COLO668 (cell line): Measurements from ENCODE around the gene ZBTB20.

Experiments
- DNase-seq: peaks from one replicate; lab custom pipeline; 2025; ENCODE audit not compliant: unreplicated experiment; lab: John Stamatoyannopoulos, UW

ZBTB20 gene

DNA sequence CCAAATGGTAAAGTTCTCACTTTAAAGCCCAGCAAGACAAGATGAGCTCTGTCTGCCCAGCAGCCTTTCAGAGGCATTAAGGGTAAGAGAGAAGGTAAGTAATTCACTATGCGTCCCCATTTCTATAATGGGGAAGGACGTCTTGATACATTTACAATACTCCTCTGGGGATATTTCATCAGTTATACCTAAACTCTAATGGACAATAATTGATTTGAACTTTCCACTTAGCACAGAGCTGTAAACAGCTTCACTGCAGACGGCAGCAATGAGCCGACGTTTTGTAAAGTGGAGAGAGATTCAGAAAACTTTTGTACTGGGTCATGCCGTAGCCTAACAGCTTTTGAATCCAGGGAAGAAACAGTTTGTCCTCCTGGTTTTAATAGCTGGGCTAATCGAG is 725.9 kb downstream of the ZBTB20 start:
- DNase-seq: no peak

DNA sequence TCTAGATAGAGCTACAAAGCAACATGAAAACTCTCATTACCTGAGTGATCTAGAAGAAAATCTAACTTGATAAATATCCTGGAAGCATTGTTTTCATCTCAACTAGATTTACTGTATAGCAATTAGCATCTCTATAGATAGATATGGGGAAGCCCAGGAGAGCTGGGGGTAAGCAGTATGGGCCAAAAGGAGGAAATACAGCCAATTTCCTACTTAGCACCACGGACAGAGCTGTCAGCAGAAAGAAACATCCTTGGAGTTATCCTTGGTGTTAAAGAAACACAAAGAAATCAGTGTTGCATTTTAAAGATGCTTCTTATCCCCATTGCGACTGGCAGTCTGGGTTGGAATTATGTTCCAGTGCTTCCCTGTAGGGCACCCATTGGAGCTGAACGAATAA is 727.0 kb downstream of the ZBTB20 start:
- DNase-seq: no peak

DNA sequence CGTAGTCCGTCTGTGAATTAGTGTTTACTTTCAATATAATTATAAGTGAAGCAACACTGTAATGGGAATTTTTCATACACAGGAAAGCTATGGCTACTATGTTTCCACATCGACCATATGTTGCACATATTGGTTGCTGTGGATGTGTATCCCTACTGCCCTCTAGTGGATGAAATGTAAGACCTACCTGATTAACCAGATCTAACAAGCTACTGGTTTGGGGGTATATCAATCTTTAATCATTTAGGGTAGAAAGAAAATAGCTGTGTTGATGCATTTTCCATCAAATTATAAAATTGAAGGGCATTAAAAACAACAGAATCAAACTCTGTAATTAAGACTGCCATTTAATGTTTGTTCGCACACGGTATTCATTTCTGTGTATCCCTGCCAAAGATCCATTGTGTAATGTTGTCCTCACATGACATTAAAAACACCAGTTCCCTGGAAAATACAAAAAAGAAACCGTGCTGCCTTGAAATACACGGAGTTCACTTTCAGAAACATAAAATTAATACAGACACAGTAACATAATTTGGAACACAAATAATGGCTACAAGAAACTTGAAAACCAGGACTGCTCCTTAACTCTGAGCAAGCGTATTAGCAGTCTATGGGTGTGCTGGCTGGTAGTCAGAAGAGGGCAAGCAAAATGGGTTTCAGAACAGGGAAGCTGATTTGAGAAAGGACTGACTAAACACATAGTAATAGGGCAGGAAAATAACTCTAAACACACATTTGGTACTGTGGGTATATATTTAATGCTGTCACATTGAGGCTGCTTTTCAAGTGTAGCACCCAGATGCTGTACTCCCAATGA is 728.2 kb downstream of the ZBTB20 start:
- DNase-seq: peak; percentile 1

DNA sequence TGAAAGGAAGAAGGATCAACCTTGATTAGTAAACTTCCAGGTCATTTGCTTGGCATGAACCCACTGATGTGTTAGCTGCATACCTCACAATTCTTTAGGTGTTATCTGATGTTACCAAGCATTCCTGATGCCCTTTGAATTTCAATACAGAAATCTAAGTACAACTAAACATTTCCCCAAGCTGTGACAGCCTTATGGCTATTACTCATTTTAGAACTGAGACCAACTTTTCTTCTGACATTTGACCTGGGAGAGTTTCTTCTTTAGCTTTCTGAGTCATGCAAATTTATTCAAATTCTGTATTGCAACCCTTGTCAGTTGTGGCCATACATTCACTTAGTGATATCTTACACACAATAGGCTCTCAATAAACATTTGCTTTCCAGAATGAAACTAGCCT is 729.0 kb downstream of the ZBTB20 start:
- DNase-seq: no peak

DNA sequence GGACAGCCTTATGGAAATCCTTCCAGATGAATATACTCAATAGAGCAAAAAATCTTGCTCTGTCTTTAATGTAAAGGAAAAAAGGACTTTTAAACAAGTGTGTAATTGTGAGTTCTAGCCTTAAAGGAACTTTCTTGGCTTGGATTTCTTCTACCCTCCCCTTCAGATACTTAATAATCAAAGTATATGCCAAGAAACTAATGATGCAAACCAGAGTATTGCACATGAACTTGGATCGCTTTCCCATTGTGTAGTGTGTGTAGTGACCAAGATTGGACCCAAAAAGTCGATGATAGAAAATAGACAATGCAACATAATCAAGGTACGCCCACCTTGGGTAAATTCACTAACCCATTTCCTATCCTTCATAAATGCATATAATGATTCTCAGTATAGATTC is 729.4 kb downstream of the ZBTB20 start:
- no peak for DNase-seq

DNA sequence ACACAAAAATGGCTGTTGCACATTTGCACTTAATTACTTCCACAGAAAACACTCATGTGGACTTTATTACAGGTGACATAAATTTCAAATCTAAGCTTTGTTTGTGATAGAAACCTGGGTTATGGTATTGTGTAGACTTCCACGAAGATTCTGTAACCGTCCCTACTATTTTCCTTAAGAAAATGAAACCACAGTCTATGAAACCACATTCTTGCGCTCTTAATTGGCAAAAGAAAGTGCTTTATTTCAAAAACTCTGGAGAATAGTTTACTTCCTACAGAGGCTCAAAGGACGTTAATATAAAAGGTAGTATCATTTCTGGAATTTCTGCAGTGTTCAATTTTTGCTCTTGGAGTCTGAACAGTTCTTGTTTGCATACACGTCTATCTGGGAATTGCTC is 729.8 kb downstream of the ZBTB20 start:
- DNase-seq: no peak

DNA sequence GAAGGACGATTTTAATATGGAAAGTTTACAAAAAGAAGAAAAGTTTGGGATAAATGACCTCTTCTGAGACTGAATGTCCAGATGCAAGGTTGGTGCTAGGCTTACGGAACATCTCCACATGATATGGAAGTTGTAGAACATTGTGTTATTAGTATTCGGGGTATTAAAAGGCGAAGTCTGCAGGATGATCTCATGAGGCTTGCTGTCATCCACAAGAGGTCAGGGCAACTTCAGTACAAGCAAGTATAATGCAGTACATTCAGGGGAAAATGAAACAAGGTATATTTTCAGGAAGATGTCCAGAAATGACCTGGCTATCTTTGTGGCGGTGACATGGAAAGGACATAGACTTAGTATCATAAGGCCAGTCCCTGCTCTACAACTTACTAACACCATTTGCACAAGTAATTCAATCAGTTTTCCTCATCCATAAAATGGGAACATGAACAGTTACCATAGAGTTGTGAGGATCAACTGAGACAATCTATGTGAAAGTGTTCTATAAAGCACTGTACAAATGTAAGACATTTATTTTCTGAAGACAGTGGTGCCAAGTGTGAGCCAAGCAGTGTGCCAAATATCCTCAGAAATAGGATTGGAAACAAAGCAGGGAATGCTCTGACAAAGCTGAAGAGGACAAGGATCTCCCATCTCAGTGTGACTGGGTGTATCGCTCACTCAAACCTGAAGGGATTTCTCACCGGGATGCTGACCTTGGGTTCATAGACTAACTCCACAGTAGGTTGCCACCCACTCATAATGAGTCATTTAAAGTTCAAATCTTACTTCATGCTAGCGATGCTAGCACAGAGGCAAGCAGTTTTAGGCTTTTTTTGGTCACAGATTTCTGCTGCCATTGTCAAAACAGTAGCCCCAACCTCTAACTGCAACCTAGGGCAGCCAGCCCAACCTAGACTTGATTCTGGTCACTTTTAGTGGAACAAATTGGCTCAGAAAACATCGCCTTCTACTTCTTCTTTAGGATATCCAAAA is 735.0 kb downstream of the ZBTB20 start:
- no peak for DNase-seq

DNA sequence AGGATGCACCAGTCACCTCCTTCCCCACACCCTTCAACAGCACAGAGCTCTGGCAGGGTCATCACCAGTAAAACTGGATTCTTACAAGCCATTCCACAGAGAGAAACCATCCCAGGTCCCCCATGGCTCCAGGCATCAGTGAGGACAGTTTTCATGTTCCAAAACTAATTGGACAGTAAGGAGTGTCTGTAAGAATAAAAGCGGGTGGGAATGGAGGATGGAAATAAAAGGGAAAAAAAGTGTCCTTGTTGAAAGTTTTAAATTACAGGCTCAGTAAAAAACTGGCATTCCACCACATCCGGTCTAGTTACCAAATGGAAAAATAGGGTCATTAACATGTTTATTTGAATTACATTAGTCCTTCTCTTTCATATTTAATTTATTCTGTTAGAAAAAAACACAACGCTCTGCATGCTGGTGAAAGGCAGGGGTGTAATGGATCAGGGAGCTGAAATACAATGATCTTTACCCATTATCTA is 735.9 kb downstream of the ZBTB20 start:
- DNase-seq: no peak

DNA sequence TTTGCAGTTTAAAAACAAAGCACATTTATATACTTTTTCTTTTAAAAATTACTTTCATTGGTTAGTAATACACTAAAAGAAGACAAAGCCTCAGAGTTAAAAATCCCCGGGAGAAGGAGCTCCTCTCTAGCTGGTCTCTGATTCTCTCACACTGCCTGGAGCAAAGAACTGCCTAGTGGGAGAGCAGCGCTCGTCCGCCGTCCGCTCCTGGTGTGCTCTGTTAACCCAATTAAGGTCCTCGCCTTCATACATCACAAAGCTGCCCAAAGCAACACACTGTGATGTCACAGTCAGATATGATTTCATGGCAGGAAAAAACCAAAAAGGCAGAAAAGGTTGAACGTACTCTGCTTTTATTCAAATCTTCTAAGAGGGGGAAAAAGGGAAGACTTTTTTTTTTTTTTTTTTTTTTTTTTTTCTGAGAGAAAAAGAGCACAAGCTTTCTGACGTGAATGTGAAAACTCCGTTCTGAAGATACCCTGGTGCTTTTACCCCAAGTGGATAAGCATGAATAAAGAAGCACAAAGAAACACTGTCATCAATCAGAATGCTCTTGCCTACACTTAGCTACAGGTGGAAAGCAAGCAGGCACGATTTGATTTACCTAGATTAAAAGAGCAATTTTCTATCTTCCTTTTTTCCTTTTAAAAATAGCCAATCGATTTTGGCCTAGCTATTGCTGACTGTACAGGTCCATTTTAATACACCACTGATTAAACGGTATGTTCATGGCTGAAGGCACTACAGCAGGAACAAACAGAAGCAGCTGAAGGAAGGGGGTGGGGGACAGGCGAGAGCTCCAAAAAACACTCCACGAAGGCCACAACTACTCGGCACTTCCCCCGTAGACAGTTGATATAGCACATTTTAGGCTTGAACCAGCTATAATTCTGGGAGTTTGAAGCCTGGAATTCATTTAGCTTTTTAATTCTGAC is 738.1 kb downstream of the ZBTB20 start:
- no peak for DNase-seq

DNA sequence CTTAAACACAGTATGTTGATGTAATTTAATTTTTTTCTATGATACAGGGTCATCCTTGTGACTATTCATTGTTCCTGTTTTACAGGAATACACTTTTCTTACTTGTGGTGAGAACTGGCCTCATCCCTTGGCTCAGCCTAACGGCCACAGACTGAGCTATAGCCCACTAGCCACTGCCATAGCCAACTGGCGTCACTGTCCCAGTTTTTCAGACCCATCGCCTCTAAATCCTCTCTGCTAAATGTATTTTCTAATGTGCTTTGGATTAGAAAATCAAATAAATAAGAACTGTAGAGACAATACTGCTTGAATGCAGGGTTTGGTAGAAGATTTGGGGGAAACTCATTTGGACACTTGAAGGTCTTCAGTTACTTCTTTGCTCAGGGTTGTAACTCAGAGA is 740.2 kb downstream of the ZBTB20 start:
- no peak for DNase-seq

DNA sequence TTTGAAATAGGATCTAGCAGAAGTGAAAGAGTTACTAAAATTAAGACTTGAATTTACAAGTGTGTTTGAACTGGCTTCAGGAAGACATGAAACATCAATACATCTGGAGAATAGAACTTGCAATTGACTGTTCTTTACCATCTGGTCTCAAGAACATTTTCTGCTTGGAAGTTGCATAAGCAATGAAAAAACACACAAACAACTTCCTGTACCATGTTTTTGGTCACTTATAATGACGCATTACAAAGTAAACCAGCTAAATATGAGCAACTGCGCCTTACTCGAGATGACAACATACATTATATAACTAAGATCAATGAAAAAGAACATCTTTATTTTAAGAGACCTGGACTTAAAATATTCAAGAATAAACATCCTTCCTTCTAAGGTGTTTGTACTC is 740.8 kb downstream of the ZBTB20 start:
- no peak for DNase-seq

DNA sequence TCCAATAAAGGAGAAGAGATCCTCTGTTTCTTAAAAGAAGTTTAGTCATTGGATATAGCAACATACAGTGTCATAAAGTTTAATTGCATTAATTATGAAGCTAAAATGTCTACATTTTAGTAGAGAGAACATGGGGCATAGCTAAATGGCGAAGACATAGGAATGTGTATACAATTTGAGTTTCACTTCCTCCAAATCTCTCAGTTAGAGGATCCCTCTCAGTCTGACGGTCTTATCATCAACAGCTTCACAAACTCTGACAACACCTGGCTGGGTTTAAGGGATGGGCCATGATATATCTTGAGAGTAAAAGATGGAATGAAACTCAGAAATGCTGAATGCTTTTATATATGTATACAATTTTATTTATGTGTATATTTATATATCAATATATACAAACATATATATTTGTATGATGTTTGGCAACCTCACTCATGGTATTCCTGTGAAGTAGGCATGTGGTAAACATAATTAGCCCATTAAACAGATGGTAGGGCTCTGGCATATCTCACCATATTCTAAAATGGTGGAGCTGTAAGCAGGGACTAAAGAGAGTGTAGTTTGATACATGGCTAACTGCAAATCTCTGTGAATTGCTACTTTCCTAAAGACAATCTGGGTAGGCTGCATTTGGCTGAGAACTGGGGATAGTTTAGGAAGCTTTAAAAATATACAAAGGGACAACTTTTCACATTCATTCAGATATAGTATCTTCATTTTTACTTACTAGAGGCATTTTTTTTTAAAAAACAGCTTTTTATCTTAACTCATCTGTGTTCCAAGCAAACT is 741.7 kb downstream of the ZBTB20 start:
- DNase-seq: no peak

DNA sequence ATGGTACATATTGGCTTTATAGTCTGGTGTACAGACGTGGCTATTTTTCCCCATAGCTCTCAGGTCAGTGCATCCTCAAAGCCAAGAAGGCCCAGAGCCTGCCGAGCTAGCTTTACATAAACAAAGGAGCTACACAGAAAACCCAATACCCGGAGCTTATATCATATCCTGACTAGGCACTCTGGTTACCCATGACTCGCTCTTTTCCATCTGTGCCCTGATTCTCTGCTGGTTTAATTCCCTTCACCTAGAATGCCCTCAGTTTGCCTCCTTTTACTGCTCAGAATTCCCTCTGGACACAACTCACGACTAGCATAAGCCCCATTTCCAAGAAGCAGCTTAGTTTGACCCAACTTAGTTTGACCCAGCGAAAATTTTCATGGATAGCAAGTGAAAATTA is 742.5 kb downstream of the ZBTB20 start:
- no peak for DNase-seq

DNA sequence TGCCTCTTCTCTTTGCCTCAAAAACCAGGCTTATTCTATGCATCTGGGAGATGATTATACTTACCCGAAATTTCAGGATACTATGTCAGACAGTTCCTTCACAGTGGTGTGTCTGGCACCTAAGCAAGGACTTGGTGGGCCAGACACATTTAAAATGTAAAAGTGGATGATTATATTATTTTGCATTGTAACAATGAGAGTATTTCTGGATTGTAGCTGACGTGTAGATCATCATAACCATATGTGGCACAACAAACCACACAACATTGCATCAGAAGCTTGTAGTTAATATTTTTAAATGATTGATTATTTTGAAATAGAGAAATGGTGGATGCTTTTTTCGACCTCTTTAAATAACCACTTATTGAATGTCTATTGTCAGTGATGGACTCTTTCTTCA is 744.2 kb downstream of the ZBTB20 start:
- DNase-seq: no peak

DNA sequence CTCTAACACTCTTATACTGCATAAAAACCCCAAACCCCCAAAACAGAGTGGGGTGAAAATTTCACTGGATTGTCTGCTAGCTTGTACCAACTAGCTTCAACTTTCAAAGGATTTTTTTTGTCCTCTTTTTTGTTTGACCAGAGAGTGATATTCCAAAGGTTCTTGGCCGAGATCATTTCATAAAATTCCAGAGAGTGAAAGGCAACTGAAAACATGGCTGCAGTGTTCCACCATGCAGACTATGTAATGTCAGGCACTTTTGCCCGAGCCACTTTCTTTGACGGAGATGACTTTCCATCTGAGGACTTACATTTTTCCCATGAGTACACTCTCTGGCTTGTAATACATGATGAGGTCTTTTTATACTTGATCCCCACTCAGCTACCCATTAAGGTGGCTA is 745.7 kb downstream of the ZBTB20 start:
- DNase-seq: no peak

DNA sequence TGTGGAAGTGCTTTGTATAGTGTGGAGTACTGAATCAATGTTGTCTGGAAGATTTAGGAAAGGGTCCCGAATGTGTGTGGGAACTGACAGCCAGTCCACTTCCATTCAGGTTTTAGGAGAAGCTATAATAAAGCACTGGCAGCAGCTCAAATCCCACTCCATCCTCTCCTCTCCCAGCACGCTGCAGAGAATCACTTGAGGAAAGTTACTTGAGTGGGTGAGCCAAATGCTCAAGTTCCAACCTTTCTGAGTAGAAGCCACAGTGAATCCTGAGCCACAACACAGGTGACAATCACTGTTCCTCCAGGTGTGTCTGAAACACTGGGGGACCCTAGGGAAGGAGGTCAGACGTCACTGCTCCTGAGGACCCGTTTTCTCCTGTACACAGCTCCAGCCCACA is 746.7 kb downstream of the ZBTB20 start:
- DNase-seq: no peak

DNA sequence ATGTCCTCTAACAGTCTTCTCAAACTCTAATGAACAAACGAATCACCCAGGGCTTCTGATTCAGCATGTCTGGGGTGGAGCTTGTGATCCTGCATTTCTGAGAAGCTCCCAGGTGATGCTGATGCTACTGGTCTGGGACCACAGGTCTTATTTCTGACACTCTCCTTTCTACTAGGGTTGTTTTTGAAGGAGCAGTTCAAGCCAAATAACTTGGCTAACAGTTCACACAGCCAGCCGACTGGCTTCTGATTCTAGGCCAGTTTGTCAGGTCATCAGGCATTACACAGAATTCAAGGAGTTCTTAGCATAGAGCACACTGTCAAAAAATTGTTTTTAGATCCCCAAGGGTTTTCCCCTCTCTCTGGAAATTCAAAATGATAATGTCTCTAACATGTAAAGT is 752.5 kb downstream of the ZBTB20 start:
- DNase-seq: no peak

DNA sequence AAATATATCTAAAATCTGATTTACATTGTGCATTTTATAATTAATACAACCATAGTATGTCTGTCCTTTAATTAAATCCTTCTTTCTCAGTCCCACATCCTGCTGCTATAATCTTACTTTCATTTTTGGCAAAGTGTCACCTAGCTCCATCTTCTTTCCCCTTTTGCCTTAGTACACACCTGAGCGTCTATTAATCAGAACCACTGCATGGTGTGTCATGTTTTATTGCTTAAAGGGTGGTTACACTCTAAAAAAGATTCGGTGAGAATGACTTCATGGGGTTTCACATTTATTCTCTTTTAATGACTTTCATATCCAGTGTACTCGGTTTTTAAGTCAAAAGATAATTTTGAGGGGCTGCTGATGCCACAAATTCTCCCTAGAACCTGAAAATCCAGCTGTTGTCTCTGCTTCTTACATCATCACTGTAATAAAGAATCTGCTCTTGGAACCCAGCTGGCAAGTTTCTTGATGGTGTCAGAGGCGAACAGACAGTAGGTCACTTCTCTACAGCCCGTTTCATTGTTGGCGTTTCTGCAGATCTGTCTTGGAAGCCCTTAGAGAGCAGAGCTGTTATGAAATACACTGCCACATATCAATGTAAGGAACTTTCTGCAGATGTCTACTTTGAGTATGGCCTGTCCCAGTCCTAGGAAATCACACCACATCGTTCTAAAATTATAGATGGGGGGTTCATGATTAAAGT is 753.6 kb downstream of the ZBTB20 start:
- no peak for DNase-seq

DNA sequence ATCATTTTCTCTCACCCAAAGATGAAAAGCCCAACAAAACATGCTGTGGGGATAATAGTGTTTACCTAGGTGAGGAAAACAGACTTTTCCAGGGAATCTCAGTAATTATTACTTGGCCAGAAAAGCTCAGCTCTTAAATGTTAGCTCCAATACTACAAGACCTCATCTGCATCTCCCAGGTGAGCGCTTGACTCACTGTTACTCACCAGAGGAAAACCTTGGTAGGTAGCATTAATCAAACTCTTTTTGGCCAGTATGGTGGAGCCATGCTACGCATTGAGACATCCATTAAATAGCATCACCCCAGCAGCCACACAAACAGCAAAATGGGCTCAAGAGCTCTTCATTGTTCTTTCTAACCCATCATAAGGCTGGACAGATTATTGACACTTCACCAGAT is 754.3 kb downstream of the ZBTB20 start:
- DNase-seq: no peak
